Measurements from ENCODE around the gene PIGN. TPM values are rescaled to one million over a fixed set of nuclear protein-coding genes. Genes with fewer than 3 reads are reported as not detected.

PIGN gene
- total RNA-seq, 1 experiment from 2014 or later: 21.4 TPM

DNA sequence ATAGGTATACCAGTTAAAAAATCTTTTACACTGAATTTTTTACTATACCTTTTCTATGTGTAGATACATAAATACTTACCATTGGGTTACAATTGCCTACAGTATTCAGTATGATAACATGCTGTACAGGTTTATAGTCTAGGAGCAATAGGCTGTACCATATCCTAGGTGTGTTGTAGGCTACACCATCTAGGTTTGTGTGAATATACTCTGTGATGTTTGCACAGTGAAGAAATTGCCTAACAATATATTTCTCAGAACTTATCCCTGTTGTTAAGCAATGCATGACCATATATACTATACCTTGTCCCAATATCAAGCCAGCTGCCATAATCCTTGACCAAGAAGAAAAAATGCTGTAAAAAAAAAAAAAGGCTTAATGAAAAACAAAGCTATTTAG is 114.5 kb downstream of the PIGN start:
- TF ChIP-seq, protein P1, sequence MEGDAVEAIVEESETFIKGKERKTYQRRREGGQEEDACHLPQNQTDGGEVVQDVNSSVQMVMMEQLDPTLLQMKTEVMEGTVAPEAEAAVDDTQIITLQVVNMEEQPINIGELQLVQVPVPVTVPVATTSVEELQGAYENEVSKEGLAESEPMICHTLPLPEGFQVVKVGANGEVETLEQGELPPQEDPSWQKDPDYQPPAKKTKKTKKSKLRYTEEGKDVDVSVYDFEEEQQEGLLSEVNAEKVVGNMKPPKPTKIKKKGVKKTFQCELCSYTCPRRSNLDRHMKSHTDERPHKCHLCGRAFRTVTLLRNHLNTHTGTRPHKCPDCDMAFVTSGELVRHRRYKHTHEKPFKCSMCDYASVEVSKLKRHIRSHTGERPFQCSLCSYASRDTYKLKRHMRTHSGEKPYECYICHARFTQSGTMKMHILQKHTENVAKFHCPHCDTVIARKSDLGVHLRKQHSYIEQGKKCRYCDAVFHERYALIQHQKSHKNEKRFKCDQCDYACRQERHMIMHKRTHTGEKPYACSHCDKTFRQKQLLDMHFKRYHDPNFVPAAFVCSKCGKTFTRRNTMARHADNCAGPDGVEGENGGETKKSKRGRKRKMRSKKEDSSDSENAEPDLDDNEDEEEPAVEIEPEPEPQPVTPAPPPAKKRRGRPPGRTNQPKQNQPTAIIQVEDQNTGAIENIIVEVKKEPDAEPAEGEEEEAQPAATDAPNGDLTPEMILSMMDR (IDR thresholded peaks at IDR 0.05): no peak
- TF ChIP-seq TCF7L2 (IDR thresholded peaks at IDR 0.05; ENCODE audit: low read depth, low read length) (no peak), SIN3A (IDR thresholded peaks at IDR 0.05; ENCODE audit: borderline replicate concordance, insufficient read depth, low read depth, low read length) (no peak), POLR2AphosphoS5 (IDR thresholded peaks at IDR 0.05; ENCODE audit: low read depth, low read length) (no peak)
- TF ChIP-seq, protein P2, sequence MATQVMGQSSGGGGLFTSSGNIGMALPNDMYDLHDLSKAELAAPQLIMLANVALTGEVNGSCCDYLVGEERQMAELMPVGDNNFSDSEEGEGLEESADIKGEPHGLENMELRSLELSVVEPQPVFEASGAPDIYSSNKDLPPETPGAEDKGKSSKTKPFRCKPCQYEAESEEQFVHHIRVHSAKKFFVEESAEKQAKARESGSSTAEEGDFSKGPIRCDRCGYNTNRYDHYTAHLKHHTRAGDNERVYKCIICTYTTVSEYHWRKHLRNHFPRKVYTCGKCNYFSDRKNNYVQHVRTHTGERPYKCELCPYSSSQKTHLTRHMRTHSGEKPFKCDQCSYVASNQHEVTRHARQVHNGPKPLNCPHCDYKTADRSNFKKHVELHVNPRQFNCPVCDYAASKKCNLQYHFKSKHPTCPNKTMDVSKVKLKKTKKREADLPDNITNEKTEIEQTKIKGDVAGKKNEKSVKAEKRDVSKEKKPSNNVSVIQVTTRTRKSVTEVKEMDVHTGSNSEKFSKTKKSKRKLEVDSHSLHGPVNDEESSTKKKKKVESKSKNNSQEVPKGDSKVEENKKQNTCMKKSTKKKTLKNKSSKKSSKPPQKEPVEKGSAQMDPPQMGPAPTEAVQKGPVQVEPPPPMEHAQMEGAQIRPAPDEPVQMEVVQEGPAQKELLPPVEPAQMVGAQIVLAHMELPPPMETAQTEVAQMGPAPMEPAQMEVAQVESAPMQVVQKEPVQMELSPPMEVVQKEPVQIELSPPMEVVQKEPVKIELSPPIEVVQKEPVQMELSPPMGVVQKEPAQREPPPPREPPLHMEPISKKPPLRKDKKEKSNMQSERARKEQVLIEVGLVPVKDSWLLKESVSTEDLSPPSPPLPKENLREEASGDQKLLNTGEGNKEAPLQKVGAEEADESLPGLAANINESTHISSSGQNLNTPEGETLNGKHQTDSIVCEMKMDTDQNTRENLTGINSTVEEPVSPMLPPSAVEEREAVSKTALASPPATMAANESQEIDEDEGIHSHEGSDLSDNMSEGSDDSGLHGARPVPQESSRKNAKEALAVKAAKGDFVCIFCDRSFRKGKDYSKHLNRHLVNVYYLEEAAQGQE (IDR thresholded peaks at IDR 0.05; ENCODE audit: insufficient read depth in 1 of 2, low read depth in 2 of 2, low read length in 1 of 2): no peak
- no peak for DNase-seq (ENCODE audit: low read depth, low spot score)
- intact Hi-C loops (cut with micrococcal nuclease; ENCODE audit: unreplicated experiment): no loop called here
- Histone ChIP-seq H3K27me3 (ENCODE audit: control insufficient read depth, insufficient read depth, low read length) (no peaks in the 10 kb centered on the region), H3K9me3 (ENCODE audit: control insufficient read depth, insufficient read depth, low read depth, low read length) (no peaks in the 10 kb centered on the region), H3K27ac (ENCODE audit: low read length) (no peak overlapping the region), H3K4me1 (ENCODE audit: control insufficient read depth, insufficient read depth, low read length) (no peaks in the 10 kb centered on the region), H3K4me3 (ENCODE audit: low read depth in 2 of 2, low read length in 2 of 2) (no peak overlapping the region), H3K36me3 (ENCODE audit: control insufficient read depth, insufficient read depth, low read length) (no peaks in the 10 kb centered on the region)
- POLR2A ChIA-PET: interaction anchor here (0.7 kb wide), 1 partner anchor 28 kb away, joined by 5 read pairs; no protein-coding TSS in a partner anchor
- CTCF ChIA-PET: no interaction called here
- ATAC-seq: no peak
- no TSS peak for BruUV-seq (replicated peaks)
- in situ Hi-C loops (cut with HindIII; ENCODE audit: low pct_unique_long_range_greater_than_20kb, low sequenced_read_pairs): no loop called here

DNA sequence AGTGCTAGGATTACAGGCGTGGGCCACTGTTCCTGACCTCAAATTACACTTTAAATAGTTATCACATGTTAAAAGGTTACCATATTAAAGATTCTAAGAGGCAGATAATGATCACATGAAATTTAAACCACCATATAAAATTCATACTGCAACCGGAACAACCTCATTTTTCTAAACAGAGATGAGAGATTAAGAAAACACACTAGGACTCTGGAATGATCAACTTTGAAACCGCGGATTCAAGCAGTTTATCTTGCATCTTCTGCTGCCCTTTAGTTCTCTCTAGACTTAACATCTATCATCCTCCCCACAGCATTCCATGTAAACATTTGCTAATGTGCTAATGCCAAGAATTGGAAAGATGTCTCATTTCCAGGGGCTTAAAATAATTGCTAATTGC is 115.8 kb downstream of the PIGN start:
- in situ Hi-C loops (cut with HindIII; ENCODE audit: low pct_unique_long_range_greater_than_20kb, low sequenced_read_pairs) (no loop called here), intact Hi-C loops (cut with micrococcal nuclease; ENCODE audit: unreplicated experiment) (no loop called here)
- DNase-seq (ENCODE audit: low read depth, low spot score): no peak
- ATAC-seq: no peak
- H3K4me3 ChIP-seq (ENCODE audit: low read depth in 2 of 2, low read length in 2 of 2): no peak overlapping the region
- TF ChIP-seq, protein P2 (IDR thresholded peaks at IDR 0.05; ENCODE audit: insufficient read depth in 1 of 2, low read depth in 2 of 2, low read length in 1 of 2): no peak
- TF ChIP-seq, protein P1 (IDR thresholded peaks at IDR 0.05): no peak
- TF ChIP-seq SIN3A (IDR thresholded peaks at IDR 0.05; ENCODE audit: borderline replicate concordance, insufficient read depth, low read depth, low read length) (no peak), TCF7L2 (IDR thresholded peaks at IDR 0.05; ENCODE audit: low read depth, low read length) (no peak), POLR2AphosphoS5 (IDR thresholded peaks at IDR 0.05; ENCODE audit: low read depth, low read length) (no peak)
- H3K36me3 ChIP-seq (ENCODE audit: control insufficient read depth, insufficient read depth, low read length): no peaks in the 10 kb centered on the region
- no peaks in the 10 kb centered on the region for H3K27me3 ChIP-seq (ENCODE audit: control insufficient read depth, insufficient read depth, low read length)
- BruUV-seq (replicated peaks): no TSS peak
- POLR2A ChIA-PET: no interaction called here
- H3K4me1 ChIP-seq (ENCODE audit: control insufficient read depth, insufficient read depth, low read length): no peaks in the 10 kb centered on the region
- CTCF ChIA-PET: no interaction called here
- H3K9me3 ChIP-seq (ENCODE audit: control insufficient read depth, insufficient read depth, low read depth, low read length): no peaks in the 10 kb centered on the region
- H3K27ac ChIP-seq (ENCODE audit: low read length): no peak overlapping the region
